K562 (cell line): ENCODE measurements around the gene COL21A1. TPM values are rescaled to one million over a fixed set of nuclear protein-coding genes. Genes with fewer than 3 reads are reported as not detected.

ENCODE experiments used
- ATAC-seq: fragments of 200-7000 bp; cut with Tn5 transposase; 3 replicates; pipeline ENCODE4 v1.9.1; 2020; ENCODE audit warnings: moderate library complexity
- BruUV-seq: library from RNA; stranded (reverse); fragments of 400-500 nt; replicated peaks from 2 replicates; lab custom pipeline; 2021; lab: Mats Ljungman, UMichigan
- CTCF ChIA-PET: fragments of 300-600 bp; formaldehyde crosslinking; extraction: SDS; loops from one replicate; lab custom pipeline; 2021; ENCODE audit warnings: low intra/inter-chr PET ratio; lab: Yijun Ruan, JAX
- POLR2A ChIA-PET: fragments of 300-600, 350-650 bp; sonication (Branson Sonifier 250); formaldehyde crosslinking; extraction: SDS; loops from one replicate; lab custom pipeline; 2021; ENCODE audit warnings: antibody characterized with exemption, inconsistent platforms; lab: Yijun Ruan, JAX
- DNase-seq, 4 experiments: peaks; one replicate each; pipeline versions ENCODE4 v3.0.0 to v3.0.0-alpha.2; 2011 to 2018; ENCODE audit warnings: low spot score in 3 of 4, mixed read lengths in 3 of 4; ENCODE audit errors: extremely low read depth in 1 of 4
- FAIRE-seq: peaks from 2 replicates; lab custom pipeline; 2011; peaks lifted over from hg19 to GRCh38; lab: Jason Lieb, UNC
- H2AFZ ChIP-seq: 2 replicates; pipeline ENCODE4 v1.6.0; 2011; ENCODE audit warnings: low read depth, low read length, control low read depth, inconsistent platforms
- H3K27ac ChIP-seq: fragments of 200-600 bp; 3 replicates; pipeline ENCODE4 v1.8.0; 2011; ENCODE audit warnings: low read depth, mild to moderate bottlenecking, control low read depth, inconsistent platforms, low read length, moderate library complexity, mixed read lengths; ENCODE audit errors: extremely low read depth
- H3K27me3 ChIP-seq, 2 experiments: fragments of 300-600 bp in 1 of 2; 2 replicates in 1 of 2; 3 replicates in 1 of 2; pipeline versions ENCODE4 v1.6.0 to v1.8.0; 2011; ENCODE audit warnings: inconsistent platforms in 2 of 2, low read length in 2 of 2, mild to moderate bottlenecking in 1 of 2, mixed read lengths in 1 of 2, moderate library complexity in 1 of 2; ENCODE audit not compliant: control insufficient read depth in 2 of 2, insufficient read depth in 2 of 2
- H3K36me3 ChIP-seq: fragments of 300-600 bp; 3 replicates; pipeline ENCODE4 v1.8.0; 2011; ENCODE audit warnings: mild to moderate bottlenecking, low read length, inconsistent platforms; ENCODE audit not compliant: control insufficient read depth, insufficient read depth
- H3K4me1 ChIP-seq, 2 experiments: fragments of 200-600 bp in 1 of 2; replicated peaks in 1 of 2; 2 replicates in 1 of 2; 3 replicates in 1 of 2; pipeline versions ENCODE4 v1.5.1 to v1.8.0; 2011; ENCODE audit warnings: inconsistent platforms in 2 of 2, low read length in 2 of 2, mild to moderate bottlenecking in 1 of 2, mixed read lengths in 1 of 2, moderate library complexity in 1 of 2; ENCODE audit not compliant: control insufficient read depth in 2 of 2, insufficient read depth in 2 of 2
- H3K4me2 ChIP-seq: 2 replicates; pipeline ENCODE4 v1.6.1; 2011; ENCODE audit warnings: low read length, control low read depth, inconsistent platforms, mixed read lengths; ENCODE audit not compliant: insufficient read depth
- H3K4me3 ChIP-seq: fragments of 200-600 bp; sonication (generic), shearing (Covaris generic); 2 replicates; pipeline ENCODE4 v1.5.1; 2016; ENCODE audit warnings: control low read depth, inconsistent platforms
- H3K79me2 ChIP-seq: fragments of 200-600 bp; 3 replicates; pipeline ENCODE4 v1.8.0; 2011; ENCODE audit warnings: low read length, inconsistent platforms; ENCODE audit not compliant: control insufficient read depth, insufficient read depth
- H3K9ac ChIP-seq, 2 experiments: 2 replicates each; pipeline versions ENCODE4 v1.6.0 to v1.6.1; 2011; ENCODE audit warnings: low read depth in 2 of 2, low read length in 2 of 2, control low read depth in 1 of 2, inconsistent platforms in 1 of 2, mild to moderate bottlenecking in 1 of 2, mixed read lengths in 1 of 2; ENCODE audit not compliant: insufficient read depth in 1 of 2
- H3K9me1 ChIP-seq: one replicate; pipeline ENCODE4 v1.6.0; 2011; ENCODE audit warnings: inconsistent platforms, mild to moderate bottlenecking, low read length, moderate library complexity; ENCODE audit not compliant: control insufficient read depth, insufficient read depth
- H3K9me3 ChIP-seq: replicated peaks from 2 replicates; pipeline ENCODE4 v1.5.1; 2011; ENCODE audit warnings: low read depth, low read length, inconsistent platforms; ENCODE audit not compliant: control insufficient read depth, insufficient read depth
- H4K20me1 ChIP-seq: replicated peaks from 2 replicates; pipeline ENCODE4 v1.6.1; 2011; ENCODE audit warnings: low read length, inconsistent platforms, mixed read lengths; ENCODE audit not compliant: control insufficient read depth, insufficient read depth
- ARID1B ChIP-seq: fragments of 450-650 bp; IDR thresholded peaks from 2 replicates; pipeline ENCODE4 v1.6.1; 2016; ENCODE audit warnings: antibody characterized with exemption, mild to moderate bottlenecking, inconsistent platforms
- EZH2 ChIP-seq: IDR thresholded peaks from 2 replicates; pipeline ENCODE4 v1.6.1; 2012; ENCODE audit warnings: low read depth, mild to moderate bottlenecking, inconsistent platforms, low read length, borderline replicate concordance
- FOXO4 ChIP-seq: fragments of 450-650 bp; formaldehyde crosslinking; IDR thresholded peaks from 2 replicates; pipeline ENCODE4 v1.4.0; 2020; ENCODE audit warnings: mild to moderate bottlenecking, moderate library complexity
- GATAD2A ChIP-seq: fragments of 450-650 bp; IDR thresholded peaks from 2 replicates; pipeline ENCODE4 v1.6.1; 2017
- MAZ ChIP-seq, 2 experiments: fragments of 450-650 bp in 1 of 2; sonication (generic) in 1 of 2; formaldehyde crosslinking; IDR thresholded peaks in 1 of 2; conservative IDR thresholded peaks in 1 of 2; 2 replicates each; pipeline versions ENCODE4 v1.4.0 to v1.5.0; 2020; ENCODE audit warnings: mild to moderate bottlenecking in 1 of 2, missing genetic modification reagents in 1 of 2
- NFE2 ChIP-seq: IDR thresholded peaks from 2 replicates; pipeline ENCODE4 v1.6.1; 2014; ENCODE audit warnings: antibody characterized with exemption, low read depth
- PBX2 ChIP-seq, 2 experiments: IDR thresholded peaks in 1 of 2; conservative IDR thresholded peaks in 1 of 2; 2 replicates each; pipeline ENCODE4 v1.6.1; 2016; ENCODE audit warnings: low read depth in 2 of 2, mild to moderate bottlenecking in 1 of 2, missing compliant biosample characterization in 1 of 2, missing genetic modification characterization in 1 of 2, moderate library complexity in 1 of 2
- TFE3 ChIP-seq: fragments of 450-650 bp; formaldehyde crosslinking; IDR thresholded peaks from 2 replicates; pipeline ENCODE4 v1.4.0; 2020; ENCODE audit warnings: mild to moderate bottlenecking, mixed read lengths
- ZNF212 ChIP-seq: fragments of 450-650 bp; formaldehyde crosslinking; IDR thresholded peaks from 2 replicates; pipeline ENCODE4 v1.4.0; 2020; ENCODE audit warnings: mild to moderate bottlenecking
- ZNF511 ChIP-seq: sonication (generic); formaldehyde crosslinking; IDR thresholded peaks from 2 replicates; pipeline ENCODE4 v1.8.0; 2022; ENCODE audit warnings: mild to moderate bottlenecking, missing genetic modification reagents
- ZNF668 ChIP-seq: fragments of 250-450 bp; sonication (Bioruptor Pico); IDR thresholded peaks from 2 replicates; pipeline ENCODE4 v1.8.0; 2022; ENCODE audit warnings: mild to moderate bottlenecking, inconsistent platforms
- in situ Hi-C: fragments of 300-500 bp; cut with MboI; formaldehyde crosslinking; loops from 4 replicates; pipeline ENCODE4 v1.15.0; 2018; ENCODE audit warnings: inconsistent platforms, mixed read lengths
- intact Hi-C: fragments of 100-400 bp; cut with micrococcal nuclease; formaldehyde crosslinking; loops from 2 replicates; pipeline ENCODE4 v1.14.2; 2022
- polyA plus RNA-seq, 8 experiments: library from polyadenylated mRNA; depleted of rRNA in 4 of 8; stranded (reverse) in 5 of 8; unstranded in 3 of 8; fragments of >200 nt; fragmentation: Nextera tagmentation in 2 of 8; fragmentation: Illumina TruSeq in 1 of 8; extraction: Ambion mirVana in 2 of 8; extraction: Trizol in 1 of 8; gene quantifications; 2 replicates each; pipeline versions ENCODE4 v1.2.1 to v1.2.3, GENCODE V29; 2011 to 2014; ENCODE audit warnings: inconsistent platforms in 1 of 8, missing spikeins in 1 of 8
- total RNA-seq, 7 experiments: library from RNA; depleted of rRNA in 6 of 7; stranded (reverse); fragments of >200 nt in 6 of 7; fragmentation: Illumina TruSeq in 2 of 7; extraction: Trizol in 2 of 7; gene quantifications; 2 replicates each; pipeline versions ENCODE4 v1.2.1 to v1.2.3, GENCODE V29; 2011 to 2021; ENCODE audit warnings: low replicate concordance in 1 of 7
- TF ChIP-seq, protein P1 (sequence below): fragments of 250-450 bp; sonication (Bioruptor Pico); IDR thresholded peaks from 2 replicates; pipeline ENCODE4 v1.4.0; 2020; ENCODE audit warnings: borderline replicate concordance

The COL21A1 gene
- total and polyA plus RNA-seq, 9 of the 15 experiments (the other 6 are each of a cell fraction or from before 2014, with no cell fraction given): 0.03 to 0.76 (median 0.25) TPM

DNA sequence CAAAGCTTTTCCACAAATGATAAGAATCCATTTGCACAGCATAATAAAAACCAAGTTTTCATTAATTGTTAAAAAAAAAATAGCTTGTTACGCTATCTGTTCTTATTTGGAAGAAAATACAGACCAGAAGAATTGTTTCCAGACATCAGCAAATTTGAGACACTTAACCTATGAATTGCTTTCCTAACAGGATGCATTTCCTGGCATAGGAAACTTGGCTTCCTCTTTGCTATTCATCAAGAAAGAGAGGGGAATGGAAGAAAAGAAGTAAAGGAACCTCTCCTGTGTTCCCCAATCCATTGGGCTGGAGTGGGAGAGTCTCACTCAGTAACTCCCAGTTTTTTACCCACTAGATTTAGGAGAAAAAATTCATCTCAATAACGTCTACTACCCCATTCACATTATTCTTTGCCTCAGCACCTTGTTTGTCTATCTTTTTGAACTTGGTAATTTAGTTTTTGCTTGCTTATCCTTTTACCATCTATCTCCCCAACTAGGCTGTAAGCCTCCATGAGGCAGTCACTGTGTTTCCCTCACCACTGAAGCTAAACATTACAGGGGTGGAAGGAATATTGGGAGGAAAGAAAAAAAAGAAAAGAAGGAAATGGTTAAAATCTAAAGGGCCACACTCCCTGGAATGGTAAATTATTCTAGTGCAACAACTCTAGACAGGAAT, 150.3 kb downstream of the COL21A1 start (continued):
- TF ChIP-seq MAZ (CRISPR knock-in tag; conservative IDR thresholded peaks at IDR 0.05 in 1 of 2, IDR thresholded peaks at IDR 0.05 in 1 of 2): no peak
- TF ChIP-seq EZH2: no peak
- no peak for TF ChIP-seq ZNF511
- TF ChIP-seq TFE3 (CRISPR knock-in tag): no peak

- no peaks in the 10 kb centered on the region for H3K36me3 ChIP-seq
- FAIRE-seq (no peak), ATAC-seq (no peak), DNase-seq (no peak)
- H3K4me1 ChIP-seq: no peaks in the 10 kb centered on the region
- no peaks in the 10 kb centered on the region for H3K9me3 ChIP-seq
- H3K79me2 ChIP-seq: no peaks in the 10 kb centered on the region
- H3K4me3 ChIP-seq: no peak overlapping the region
- POLR2A ChIA-PET: no interaction called here
- no TSS peak for BruUV-seq
- no peak overlapping the region for H3K4me2 ChIP-seq
- intact Hi-C loops: no loop called here
- H3K9me1 ChIP-seq: no peaks in the 10 kb centered on the region
- no peaks in the 10 kb centered on the region for H3K27me3 ChIP-seq
- H3K9ac ChIP-seq: no peak overlapping the region
- no peak overlapping the region for H2AFZ ChIP-seq
- no peak overlapping the region for H3K27ac ChIP-seq
- H4K20me1 ChIP-seq: no peaks in the 10 kb centered on the region
- CTCF ChIA-PET: no interaction called here
- in situ Hi-C loops: no loop called here
- no peak for TF ChIP-seq PBX2 (CRISPR knock-in tag; IDR thresholded peaks at IDR 0.05; ENCODE audit: low read depth)
- TF ChIP-seq PBX2 (tag; conservative IDR thresholded peaks at IDR 0.05; ENCODE audit: low read depth): no peak
- TF ChIP-seq GATAD2A: no peak
- no peak for TF ChIP-seq ZNF668
- no peak for TF ChIP-seq ARID1B
- no peak for TF ChIP-seq ZNF212 (CRISPR knock-in tag)
- TF ChIP-seq, protein P1, sequence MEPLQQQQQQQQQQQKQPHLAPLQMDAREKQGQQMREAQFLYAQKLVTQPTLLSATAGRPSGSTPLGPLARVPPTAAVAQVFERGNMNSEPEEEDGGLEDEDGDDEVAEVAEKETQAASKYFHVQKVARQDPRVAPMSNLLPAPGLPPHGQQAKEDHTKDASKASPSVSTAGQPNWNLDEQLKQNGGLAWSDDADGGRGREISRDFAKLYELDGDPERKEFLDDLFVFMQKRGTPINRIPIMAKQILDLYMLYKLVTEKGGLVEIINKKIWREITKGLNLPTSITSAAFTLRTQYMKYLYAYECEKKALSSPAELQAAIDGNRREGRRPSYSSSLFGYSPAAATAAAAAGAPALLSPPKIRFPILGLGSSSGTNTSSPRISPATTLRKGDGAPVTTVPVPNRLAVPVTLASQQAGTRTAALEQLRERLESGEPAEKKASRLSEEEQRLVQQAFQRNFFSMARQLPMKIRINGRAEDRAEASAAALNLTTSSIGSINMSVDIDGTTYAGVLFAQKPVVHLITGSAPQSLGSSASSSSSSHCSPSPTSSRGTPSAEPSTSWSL: no peak
- TF ChIP-seq FOXO4 (CRISPR knock-in tag): no peak
- no peak for TF ChIP-seq NFE2
Observed at GRCh38 chr6:56096541-56096940, 150.8 kb downstream of the COL21A1 start.
